ENCODE measurements around the gene SHLD2. TPM values are rescaled to one million over a fixed set of nuclear protein-coding genes. Genes with fewer than 3 reads are reported as not detected.
A peak's percentile ranks its signal among the peaks of the same experiment; 100 is the strongest.
"Not testable (repeated sequence)": the region's sequence is repeated elsewhere in the genome, so short reads cannot be mapped to it uniquely, and the experiment has no call there.

SHLD2 gene
- total RNA-seq, 4 donors from 2014 or later, result 26.8 to 34.1 (median 30.9) TPM

DNA sequence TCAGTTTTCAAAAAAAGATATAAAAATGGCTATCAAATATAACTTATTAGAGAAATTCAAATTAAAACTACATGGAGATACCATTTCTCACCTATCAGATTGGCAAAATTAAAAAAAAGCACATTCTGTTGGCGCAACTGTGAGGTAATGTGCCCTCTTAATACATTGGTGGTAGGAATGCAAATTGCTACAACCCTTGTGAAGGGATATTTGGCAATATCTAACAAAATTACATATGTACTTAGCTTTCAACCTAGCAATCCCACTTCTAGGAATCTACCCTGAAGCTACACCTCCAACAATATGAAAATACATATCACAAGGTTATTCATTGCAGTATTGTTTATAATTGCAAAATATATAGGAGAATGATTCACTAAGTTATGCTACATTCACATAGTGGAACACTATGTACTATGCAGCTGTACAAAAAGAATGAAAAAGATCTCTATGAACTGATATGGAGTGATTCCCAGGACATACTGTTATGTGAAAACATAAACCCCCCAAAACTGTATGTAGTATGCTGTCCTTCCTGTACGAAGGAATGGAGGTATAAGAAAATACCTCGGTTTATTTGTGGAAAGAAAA lies 67.8 kb downstream of the SHLD2 start:
- not testable (repeated sequence) for ATAC-seq (ENCODE audit: low FRiP score); DNase-seq (ENCODE audit: low spot score)

DNA sequence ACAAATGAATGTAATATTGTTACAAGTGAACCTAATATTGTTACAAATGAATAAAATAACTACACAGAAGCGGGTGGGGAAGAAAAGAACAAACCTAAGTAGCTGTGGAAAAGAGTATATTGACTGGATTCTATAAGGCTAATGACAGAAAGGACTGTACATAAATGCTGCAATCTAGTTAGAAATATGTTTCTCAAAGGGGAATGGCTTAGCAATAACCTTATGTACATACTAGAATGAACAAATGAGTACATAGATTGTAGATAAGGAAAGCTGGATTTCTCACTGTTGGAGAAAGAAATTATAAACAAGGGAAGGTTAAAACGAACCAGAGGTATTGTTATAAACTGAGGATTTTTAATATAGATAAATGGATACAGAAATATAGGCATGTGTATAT lies 68.4 kb downstream of the SHLD2 start:
- DNase-seq (ENCODE audit: low spot score); ATAC-seq (ENCODE audit: low FRiP score): not testable (repeated sequence)

DNA sequence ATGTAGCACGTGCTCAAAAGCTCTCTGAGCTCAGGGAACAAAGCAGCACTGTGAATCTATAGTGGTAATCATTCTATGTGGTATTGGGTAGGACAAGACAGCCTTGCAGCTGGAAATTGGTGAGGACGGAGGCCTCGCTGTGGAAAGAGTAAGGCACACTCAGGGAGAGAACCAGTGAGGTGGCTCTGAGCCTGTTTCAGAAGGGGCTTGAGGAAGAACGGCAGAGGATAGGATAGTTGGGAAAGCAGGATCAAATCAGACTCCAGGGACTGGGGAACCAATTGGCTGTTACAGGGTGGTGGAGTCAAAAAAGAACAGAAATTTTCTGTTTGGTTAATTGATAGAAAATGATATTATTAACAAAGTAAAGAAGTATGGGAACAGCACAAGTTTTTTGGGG lies 74.9 kb downstream of the SHLD2 start:
- not testable (repeated sequence) for DNase-seq (ENCODE audit: low spot score); ATAC-seq (ENCODE audit: low FRiP score)

DNA sequence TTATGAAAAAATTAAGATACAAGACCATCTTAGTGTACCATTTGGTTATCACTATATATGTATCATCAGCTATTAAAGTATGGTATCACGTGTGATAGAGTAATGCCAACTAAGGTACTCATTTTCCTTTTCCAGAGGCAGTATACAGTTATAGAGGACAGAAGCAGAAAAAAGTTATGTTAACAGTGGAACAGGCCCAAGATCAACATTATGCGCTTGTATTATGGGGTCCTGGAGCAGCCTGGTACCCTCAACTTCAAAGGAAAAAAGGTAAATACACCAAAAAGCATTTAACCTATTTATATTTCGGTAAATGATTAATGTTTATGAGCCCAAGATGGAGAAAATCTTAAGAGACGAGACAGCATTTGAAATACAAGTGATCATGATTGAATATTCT lies 75.7 kb downstream of the SHLD2 start:
- DNase-seq (ENCODE audit: low spot score); ATAC-seq (ENCODE audit: low FRiP score): not testable (repeated sequence)

DNA sequence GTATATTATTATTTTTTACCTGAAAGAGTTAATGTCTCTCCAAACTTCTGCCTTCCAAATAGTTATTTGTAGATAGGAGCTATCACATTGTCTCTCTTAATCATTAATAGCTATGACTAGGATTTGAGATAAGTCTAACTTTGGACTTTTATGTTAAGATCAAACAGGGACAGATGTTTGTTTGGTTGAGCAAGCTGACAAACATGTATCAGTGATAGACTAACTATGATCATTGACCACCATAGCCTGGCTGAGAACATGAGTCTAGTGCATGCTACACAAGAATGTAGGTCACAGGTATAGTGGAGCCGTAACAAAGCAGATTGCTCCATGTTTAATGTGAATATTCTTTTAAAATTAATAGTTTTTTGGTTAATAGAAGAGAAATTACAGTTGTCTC lies 76.7 kb downstream of the SHLD2 start:
- DNase-seq (ENCODE audit: low spot score); ATAC-seq (ENCODE audit: low FRiP score): not testable (repeated sequence)

DNA sequence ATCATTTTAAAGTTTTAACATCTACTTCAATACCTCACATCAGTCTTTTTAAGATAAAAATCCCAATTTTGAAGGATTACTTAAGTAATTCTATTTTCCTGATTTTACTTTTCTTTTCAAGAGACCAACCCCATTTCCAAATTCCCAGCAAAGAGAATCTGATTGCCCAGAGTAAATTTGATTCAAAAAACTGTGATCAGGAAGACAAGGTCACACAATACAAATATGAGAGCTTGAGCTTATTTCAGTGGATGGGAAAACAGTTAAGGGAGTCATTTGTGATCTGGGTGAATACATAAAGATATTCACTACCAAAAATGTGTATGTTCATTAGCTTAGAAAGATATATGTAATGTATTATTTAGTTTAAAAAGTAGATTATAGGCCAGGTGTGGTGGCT lies 77.2 kb downstream of the SHLD2 start:
- not testable (repeated sequence) for DNase-seq (ENCODE audit: low spot score); ATAC-seq (ENCODE audit: low FRiP score)

DNA sequence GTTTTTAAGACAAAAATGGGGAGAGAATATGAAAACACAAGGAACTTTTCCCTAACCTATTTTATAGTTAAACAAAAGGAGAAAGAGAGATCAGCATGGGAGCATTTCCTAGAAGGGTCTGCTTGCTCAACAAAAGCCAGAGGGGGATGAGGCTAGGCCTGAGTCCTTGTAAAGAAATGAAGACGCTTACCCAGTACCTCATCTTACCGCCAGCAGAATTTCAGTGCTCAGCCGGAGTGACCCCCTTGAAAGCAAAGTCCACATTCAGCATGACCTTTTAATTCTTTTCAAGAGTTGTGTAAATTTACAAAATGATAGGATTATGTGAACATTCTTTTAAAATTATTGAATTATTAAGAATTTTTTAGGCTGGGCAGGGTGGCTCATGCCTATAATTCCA lies 82.6 kb downstream of the SHLD2 start:
- ATAC-seq (ENCODE audit: low FRiP score); DNase-seq (ENCODE audit: low spot score): not testable (repeated sequence)

DNA sequence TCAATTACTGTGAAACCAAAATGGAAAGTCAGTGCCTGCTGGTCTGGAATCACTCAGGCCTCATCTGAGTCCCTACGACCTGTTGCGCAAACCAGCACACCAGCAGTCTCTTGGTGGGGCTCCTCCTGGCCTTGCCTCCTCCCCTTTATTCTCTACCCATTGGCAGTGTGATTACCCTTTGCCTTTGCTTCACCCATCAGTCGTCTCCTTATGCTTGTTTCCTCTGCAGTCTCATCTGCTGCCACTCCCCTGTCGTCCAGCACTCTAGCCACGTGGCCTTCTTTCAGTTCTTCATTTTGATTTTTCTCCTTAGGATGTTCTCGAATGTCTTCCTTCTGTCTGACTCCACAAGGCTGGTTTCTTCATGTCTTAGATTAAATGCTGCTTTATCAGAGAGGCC lies 89.4 kb downstream of the SHLD2 start:
- DNase-seq (ENCODE audit: low spot score); ATAC-seq (ENCODE audit: low FRiP score): not testable (repeated sequence)

DNA sequence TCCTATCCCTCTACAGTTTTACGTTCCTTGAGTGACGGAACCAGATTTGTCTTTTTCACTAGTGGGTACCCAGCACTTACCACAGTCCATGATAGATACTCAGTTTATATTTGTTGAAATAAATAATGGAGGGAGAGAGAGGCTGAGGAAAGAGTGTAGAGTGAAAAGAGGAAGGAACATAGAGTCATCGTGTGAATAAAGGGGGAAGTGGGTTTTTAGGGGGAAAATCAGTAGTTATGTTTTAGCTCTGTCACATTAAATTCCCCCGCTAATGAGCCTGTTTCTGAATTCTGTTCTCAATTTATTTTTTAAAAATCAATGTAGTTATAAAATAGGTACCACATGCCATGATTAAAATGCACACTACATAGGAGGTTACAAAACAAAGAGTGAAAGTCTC lies 91.0 kb downstream of the SHLD2 start:
- not testable (repeated sequence) for DNase-seq (ENCODE audit: low spot score); ATAC-seq (ENCODE audit: low FRiP score)

DNA sequence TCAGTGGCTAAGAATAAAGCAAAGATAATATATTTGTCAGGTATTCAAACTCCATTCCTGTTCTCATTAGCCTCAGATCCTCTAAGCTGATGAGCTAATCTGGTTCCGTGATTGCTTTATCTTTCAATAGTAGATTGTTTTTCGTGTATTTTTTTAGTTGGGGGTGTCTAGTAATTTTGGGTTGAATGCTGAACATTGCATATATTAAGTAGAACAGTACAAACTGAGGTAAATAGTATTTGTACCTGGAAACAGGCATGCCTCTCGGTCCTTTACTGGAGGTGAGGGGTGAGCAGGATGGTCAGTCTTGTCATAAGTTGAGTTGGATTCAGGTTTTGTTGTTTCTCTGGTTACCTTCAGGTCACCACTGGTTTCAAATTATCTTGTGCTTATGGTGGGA lies 92.6 kb downstream of the SHLD2 start:
- ATAC-seq (ENCODE audit: low FRiP score); DNase-seq (ENCODE audit: low spot score): not testable (repeated sequence)

DNA sequence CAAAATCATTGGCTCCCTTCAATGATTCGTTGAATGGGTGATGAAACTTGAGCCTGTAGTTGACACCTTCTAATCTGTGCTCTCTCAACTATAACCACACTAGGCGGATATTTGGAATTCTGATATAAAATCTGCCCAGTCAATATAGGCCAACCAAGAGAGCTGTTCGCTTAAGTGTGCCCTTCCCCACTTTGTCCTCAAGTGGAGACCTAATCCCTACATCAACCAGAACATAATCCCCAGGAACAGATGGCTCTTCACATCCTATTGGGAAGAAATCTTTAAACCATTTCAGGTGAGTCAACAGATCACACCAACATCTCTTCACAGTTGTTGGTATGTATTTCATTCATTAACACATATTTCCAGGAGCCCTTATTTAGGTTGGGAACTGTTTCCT lies 96.8 kb downstream of the SHLD2 start:
- ATAC-seq (ENCODE audit: low FRiP score), result not testable (repeated sequence)

DNA sequence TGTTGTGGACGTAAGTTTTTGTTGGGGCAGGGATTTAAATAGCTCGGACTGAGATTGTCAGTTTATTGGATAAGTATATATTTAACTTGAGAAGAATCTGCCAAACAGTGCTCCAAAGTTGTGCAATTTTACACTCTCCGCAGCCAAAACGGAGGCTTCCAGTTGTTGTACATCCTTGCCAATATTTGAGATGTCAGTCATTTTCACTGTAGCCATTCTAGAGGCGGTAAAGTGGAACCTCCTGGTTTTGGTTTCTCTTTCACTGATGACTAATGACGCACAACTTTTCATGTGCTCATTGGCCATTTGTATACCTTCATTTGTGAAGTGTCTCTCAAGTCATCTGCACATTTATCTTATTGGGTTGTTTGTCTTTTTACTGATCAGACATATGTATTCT lies 105.9 kb downstream of the SHLD2 start:
- not testable (repeated sequence) for DNase-seq (ENCODE audit: low spot score); ATAC-seq (ENCODE audit: low FRiP score)

More for the DNA sequence above, 96.8 kb downstream of the SHLD2 start:
- not testable (repeated sequence) for DNase-seq (ENCODE audit: low spot score)

DNA sequence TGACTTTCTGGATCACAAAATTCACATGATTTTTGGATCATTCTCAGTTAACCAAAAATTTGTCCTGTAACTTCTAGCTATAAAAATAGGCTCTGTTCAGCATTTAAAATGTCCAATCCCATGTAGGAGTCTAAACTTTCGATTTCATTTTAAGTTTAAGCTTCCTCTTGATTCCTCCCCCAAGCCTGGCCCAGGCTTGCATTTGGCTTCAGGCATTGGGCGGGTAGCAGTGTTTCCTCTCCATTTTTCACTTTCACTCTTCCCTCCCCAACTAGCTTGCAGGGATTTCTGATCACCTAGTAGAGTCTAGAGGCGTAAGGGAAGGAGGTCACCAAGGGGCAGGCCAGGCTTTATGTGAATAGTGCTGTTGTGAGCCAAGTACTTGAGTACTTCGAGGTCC lies 109.8 kb downstream of the SHLD2 start:
- not testable (repeated sequence) for DNase-seq (ENCODE audit: low spot score)
- peak; percentile 22 for ATAC-seq (ENCODE audit: low FRiP score)

DNA sequence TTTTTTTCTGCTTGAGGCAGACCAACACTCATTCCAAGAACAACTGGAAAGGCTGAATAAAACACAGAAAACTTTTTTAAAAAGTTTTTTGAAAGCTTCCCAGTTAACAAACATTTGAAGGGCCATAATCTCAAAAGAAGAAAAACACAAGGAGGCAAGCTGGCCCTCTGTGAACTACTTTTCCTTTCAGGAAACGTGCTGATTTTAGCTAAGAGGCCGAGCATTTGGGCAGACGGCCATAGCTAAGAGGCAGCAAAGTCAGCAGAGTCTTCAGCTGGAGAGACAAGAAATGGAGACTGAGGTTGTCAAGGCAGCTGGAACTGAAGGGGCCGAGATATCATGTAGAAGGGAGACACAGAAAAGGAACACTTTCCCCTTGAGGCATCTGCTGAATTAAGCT lies 111.9 kb downstream of the SHLD2 start:
- not testable (repeated sequence) for ATAC-seq (ENCODE audit: low FRiP score); DNase-seq (ENCODE audit: low spot score)

DNA sequence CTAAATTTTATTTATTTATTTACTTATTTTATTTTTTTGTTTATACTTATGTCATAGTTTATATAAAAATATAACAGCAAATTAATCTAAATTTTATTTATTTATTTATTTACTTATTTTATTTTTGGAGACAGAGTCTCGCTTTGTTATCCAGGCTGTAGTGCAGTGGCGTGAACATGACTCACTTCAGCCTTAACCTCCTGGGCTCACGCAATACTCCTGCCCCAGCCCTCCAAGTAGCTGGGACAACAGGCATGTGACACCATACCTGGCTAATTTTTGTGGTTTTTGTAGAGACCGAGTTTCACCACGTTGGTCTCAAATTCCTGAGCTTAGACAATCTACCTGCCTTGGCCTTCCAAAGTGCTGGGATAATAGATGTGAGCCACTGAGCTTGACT lies 115.3 kb downstream of the SHLD2 start:
- not testable (repeated sequence) for ATAC-seq (ENCODE audit: low FRiP score)

DNA sequence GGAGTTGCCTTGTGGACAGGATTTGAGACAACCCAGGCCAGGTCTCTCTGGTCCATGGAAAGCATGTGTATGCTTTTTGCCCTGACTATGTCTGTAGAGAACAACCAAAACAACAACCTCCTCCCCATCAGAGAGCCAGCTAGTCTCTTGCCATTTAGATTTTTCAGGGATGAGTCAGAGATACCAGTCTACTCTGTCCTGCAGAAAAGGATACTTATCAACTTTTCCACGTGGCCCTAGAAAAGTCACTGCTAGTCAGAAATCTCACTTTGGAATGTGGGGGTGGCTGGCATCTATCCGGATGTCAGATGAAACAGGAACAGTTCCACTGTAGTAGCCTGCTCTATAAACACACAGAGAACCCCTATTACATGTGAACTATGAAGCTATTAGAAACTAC lies 116.8 kb downstream of the SHLD2 start:
- ATAC-seq (ENCODE audit: low FRiP score); DNase-seq (ENCODE audit: low spot score): not testable (repeated sequence)

More for the DNA sequence above, 115.3 kb downstream of the SHLD2 start:
- DNase-seq (ENCODE audit: low spot score), result not testable (repeated sequence)

DNA sequence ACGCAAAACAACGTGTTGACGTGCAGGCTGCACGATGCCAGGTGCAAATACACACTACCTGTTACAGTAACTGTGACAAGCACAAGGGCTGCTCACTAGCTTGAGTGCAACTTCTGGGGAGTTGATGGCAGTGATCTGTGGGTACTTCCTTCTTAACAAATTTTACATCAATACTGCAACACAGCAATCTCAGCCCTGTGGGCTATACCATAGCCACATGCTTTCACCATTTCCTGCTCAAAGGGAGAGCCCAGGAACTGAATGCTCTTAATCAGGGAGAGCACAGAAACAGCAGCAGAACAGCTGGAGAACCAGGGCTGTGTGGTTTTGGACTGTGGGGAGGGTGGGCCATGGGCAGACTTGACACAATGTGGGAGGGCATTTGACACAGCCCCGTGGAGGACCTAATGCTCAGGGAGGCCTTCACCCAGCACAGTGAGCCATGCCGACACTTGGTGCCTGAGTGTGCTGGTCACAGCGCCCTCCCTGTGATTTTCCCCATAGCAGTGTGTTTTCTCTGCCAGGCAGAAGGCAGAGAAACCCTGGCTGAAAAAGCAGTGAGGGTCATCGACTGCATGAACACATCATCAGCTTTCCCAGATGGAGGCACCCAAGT lies 118.3 kb downstream of the SHLD2 start:
- not testable (repeated sequence) for ATAC-seq (ENCODE audit: low FRiP score); DNase-seq (ENCODE audit: low spot score)

DNA sequence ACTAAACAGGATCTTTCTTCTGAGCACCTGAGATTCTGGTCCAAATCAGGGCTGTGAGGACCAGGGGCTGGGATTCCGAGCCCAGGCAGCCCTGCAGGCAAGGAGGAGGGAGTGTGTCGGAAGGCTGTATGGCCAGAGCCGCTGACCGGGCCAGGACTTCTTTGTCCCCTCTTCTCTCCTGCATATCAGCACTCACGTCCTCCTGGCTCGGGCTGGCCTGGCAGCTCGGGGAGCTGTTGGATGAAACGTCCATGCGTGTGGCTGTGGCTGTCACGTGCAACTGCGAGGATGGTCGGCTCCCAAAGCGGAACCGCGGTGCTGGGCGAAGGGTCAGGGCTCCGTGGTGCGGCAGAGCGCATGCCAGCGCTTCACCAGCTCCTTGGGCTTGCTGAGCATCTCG lies 118.8 kb downstream of the SHLD2 start:
- not testable (repeated sequence) for ATAC-seq (ENCODE audit: low FRiP score); DNase-seq (ENCODE audit: low spot score)

DNA sequence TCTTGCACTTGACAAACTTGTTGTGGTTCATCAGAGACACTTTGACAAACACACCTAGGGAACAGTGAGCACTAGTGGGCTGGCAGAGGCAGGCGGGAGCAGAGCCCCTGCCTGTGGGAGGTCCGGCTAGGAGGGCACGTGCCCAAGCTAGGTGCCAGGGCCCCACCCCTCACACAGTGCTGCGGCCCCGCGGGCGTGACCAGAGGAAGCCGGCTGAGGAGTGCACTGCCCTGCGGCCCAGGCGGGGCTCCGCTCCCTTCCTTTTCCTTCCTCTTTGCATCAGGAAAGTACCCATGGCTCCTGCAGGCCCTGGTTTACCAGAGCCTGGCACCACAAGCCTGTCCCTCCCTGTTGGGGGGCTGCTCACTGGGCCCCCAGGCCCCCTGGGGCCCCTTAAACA lies 121.1 kb downstream of the SHLD2 start:
- ATAC-seq (ENCODE audit: low FRiP score); DNase-seq (ENCODE audit: low spot score): not testable (repeated sequence)

DNA sequence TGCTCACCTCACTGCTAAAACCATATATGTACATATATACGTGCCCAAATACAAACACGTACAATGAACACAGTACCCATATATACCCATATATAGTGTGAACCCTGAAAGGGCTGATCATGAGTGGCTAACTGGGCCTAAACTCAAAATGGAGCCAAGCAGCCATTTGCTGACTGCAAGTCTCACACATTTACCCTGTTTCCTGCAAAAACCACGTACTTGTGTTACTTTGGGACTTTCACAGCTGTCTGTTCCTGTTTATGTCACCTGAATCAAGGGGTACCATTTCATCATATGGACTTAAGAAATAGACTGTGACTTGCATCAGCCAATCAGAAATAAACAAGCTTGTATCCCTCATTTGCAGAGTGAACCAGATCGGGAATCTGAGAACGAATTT lies 124.4 kb downstream of the SHLD2 start:
- DNase-seq (ENCODE audit: low spot score); ATAC-seq (ENCODE audit: low FRiP score): not testable (repeated sequence)

DNA sequence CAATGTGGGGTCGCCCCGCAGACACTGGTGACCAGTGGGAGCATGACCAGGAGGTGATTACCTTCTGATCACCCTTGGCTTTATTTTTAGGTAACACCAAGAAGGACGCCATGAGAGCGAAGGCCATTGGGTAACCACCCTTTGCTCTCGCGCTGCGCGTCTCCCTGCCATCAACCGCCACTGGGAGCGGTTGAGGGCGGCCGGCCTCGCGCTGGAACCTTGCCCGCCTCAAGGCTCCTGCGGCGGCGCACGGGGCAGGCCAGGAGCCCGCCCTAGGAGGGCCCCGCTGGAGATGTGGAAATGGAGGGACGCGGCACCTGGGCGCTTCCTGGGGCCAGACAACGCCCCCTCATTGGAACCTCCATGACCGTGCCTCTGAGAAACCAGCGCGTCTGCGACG lies 127.8 kb downstream of the SHLD2 start:
- not testable (repeated sequence) for DNase-seq (ENCODE audit: low spot score); ATAC-seq (ENCODE audit: low FRiP score)

All from omental fat pad (tissue), 4 donors.